MCF 10A (cell line): ENCODE results near the gene UVRAG. TPM values are rescaled to one million over a fixed set of nuclear protein-coding genes. Genes with fewer than 3 reads are reported as not detected.

Experiments
- BruUV-seq: library from RNA; stranded (reverse); fragments of 400-500 nt; replicated peaks from 2 replicates; lab custom pipeline; 2021; lab: Mats Ljungman, UMichigan
- CTCF ChIA-PET: fragments of 300-600 bp; sonication (Branson Sonifier 250); formaldehyde crosslinking; extraction: SDS; loops from one replicate; lab custom pipeline; 2021; ENCODE audit warnings: antibody characterized with exemption, inconsistent platforms; lab: Yijun Ruan, JAX
- POLR2A ChIA-PET: fragments of 300-600, 350-650 bp; sonication (Branson Sonifier 250); formaldehyde crosslinking; extraction: SDS; loops from one replicate; lab custom pipeline; 2020; ENCODE audit warnings: antibody characterized with exemption, inconsistent platforms; lab: Yijun Ruan, JAX
- DNase-seq: peaks from one replicate; pipeline ENCODE4 v3.0.0-alpha.2; 2018; ENCODE audit not compliant: unreplicated experiment
- H3K27ac Mint-ChIP-seq: one replicate; pipeline ENCODE4 v1.8.0; 2022; ENCODE audit warnings: mild to moderate bottlenecking, low read depth, mixed read lengths; ENCODE audit not compliant: unreplicated experiment
- H3K27me3 Mint-ChIP-seq: one replicate; pipeline ENCODE4 v1.8.0; 2022; ENCODE audit warnings: mixed read lengths; ENCODE audit not compliant: insufficient read depth, unreplicated experiment
- H3K36me3 Mint-ChIP-seq: one replicate; pipeline ENCODE4 v1.8.0; 2022; ENCODE audit warnings: mild to moderate bottlenecking, moderate library complexity, mixed read lengths; ENCODE audit not compliant: insufficient read depth, unreplicated experiment
- H3K4me1 Mint-ChIP-seq: one replicate; pipeline ENCODE4 v1.8.0; 2022; ENCODE audit warnings: mixed read lengths; ENCODE audit not compliant: insufficient read depth, unreplicated experiment
- H3K4me3 Mint-ChIP-seq: one replicate; pipeline ENCODE4 v1.8.0; 2022; ENCODE audit warnings: mild to moderate bottlenecking, moderate library complexity, mixed read lengths; ENCODE audit not compliant: unreplicated experiment
- H3K9me3 Mint-ChIP-seq: one replicate; pipeline ENCODE4 v1.8.0; 2022; ENCODE audit warnings: mixed read lengths; ENCODE audit not compliant: unreplicated experiment
- intact Hi-C: fragments of 100-400 bp; cut with micrococcal nuclease; formaldehyde crosslinking; loops from 2 replicates; pipeline ENCODE4 v1.14.1; 2022
- total RNA-seq: library from RNA; stranded (reverse); gene quantifications from 2 replicates; pipeline ENCODE4 v1.2.3, GENCODE V29; 2022
- TF ChIP-seq, protein P1 (sequence below): fragments of 200-600 bp; IDR thresholded peaks from one replicate; pipeline ENCODE4 v1.8.0; 2022; ENCODE audit warnings: antibody characterized with exemption, mild to moderate bottlenecking; ENCODE audit not compliant: unreplicated experiment

UVRAG gene
- total RNA-seq, 1 experiment from 2014 or later: 12.4 TPM

DNA sequence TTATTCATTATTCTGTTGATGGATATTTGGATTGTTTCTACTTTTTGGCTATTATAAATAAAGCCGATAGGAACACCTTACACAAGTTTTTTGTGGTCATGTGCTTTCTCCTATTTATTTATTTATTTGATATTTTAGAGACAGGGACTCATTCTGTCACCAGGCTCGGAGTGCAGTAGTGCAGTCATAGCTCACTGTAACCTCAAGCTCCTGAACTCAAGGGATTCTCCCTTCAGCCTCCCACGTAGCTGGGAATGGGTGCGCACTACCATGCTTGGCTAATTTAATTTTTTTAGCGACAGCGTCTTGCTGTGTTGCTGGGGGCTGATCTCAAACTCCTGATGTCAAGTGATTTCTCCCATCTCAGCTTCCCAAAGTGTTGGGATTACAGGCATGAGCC lies 135.1 kb downstream of the UVRAG start:
- ChIA-PET POLR2A (no interaction called here), CTCF (interaction anchor here (0.6 kb wide), 1 partner anchor 562 kb away, joined by 3 read pairs; no protein-coding TSS in a partner anchor)
- intact Hi-C loops: no loop called here
- BruUV-seq: no TSS peak
- H3K4me3 Mint-ChIP-seq: no peak overlapping the region
- no peak for DNase-seq
- peaks cover 15% of the 10 kb centered on the region for H3K4me1 Mint-ChIP-seq
- no peak overlapping the region for H3K27ac Mint-ChIP-seq
- no peaks in the 10 kb centered on the region for H3K9me3 Mint-ChIP-seq
- H3K27me3 Mint-ChIP-seq: no peaks in the 10 kb centered on the region
- TF ChIP-seq, protein P1, sequence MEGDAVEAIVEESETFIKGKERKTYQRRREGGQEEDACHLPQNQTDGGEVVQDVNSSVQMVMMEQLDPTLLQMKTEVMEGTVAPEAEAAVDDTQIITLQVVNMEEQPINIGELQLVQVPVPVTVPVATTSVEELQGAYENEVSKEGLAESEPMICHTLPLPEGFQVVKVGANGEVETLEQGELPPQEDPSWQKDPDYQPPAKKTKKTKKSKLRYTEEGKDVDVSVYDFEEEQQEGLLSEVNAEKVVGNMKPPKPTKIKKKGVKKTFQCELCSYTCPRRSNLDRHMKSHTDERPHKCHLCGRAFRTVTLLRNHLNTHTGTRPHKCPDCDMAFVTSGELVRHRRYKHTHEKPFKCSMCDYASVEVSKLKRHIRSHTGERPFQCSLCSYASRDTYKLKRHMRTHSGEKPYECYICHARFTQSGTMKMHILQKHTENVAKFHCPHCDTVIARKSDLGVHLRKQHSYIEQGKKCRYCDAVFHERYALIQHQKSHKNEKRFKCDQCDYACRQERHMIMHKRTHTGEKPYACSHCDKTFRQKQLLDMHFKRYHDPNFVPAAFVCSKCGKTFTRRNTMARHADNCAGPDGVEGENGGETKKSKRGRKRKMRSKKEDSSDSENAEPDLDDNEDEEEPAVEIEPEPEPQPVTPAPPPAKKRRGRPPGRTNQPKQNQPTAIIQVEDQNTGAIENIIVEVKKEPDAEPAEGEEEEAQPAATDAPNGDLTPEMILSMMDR: no peak
- H3K36me3 Mint-ChIP-seq: peaks cover 9% of the 10 kb centered on the region

DNA sequence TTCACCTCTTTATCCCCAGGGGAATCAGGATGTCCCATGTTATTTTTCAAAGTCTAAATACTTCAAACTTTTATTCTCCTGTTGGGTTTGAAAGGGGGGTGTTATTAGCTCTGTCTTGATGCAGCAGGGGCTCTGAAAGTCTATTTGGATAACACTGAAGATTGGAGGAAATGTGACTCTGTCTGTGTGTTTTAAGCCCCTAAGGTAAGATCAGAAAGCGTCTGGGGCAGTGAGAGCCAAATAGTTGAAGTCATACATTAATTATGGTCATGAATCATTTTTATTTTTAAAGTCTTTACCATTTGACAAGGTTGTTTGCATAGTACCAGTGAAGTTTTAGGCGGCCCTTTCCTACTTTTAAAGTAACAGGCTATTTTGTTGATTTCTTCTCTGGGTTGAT lies 139.0 kb downstream of the UVRAG start:
- Mint-ChIP-seq H3K36me3 (peaks cover 9% of the 10 kb centered on the region), H3K27me3 (no peaks in the 10 kb centered on the region), H3K4me1 (peaks cover 15% of the 10 kb centered on the region), H3K27ac (no peak overlapping the region), H3K4me3 (no peak overlapping the region), H3K9me3 (no peaks in the 10 kb centered on the region)
- ChIA-PET POLR2A (no interaction called here), CTCF (no interaction called here)
- TF ChIP-seq, protein P1: no peak
- no peak for DNase-seq
- BruUV-seq: no TSS peak
- intact Hi-C loops: no loop called here

DNA sequence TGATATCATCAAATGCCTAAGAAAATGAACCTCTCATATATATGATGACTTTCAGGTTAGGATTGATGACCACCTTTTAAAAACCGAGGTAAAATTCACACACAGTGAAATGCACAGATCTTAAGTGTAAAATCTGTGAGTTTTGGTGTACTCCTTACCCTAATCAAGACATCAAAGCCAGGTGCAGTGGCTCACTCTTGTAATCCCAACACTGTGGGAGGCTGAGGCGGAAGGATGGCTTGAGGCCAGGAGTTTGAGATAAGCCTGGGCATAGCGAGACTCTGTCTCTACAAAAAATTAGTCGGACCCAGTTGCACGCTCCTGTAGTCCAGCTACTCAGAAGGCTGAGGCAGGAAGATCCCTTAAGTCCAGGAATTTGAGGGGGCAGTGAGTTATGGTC lies 140.4 kb downstream of the UVRAG start:
- no peaks in the 10 kb centered on the region for H3K9me3 Mint-ChIP-seq
- no peak for DNase-seq
- ChIA-PET CTCF (no interaction called here), POLR2A (interaction anchor here (0.6 kb wide), 1 partner anchor 390 kb away, joined by 3 read pairs; no protein-coding TSS in a partner anchor)
- H3K27ac Mint-ChIP-seq: no peak overlapping the region
- H3K4me1 Mint-ChIP-seq: peaks cover 15% of the 10 kb centered on the region
- BruUV-seq: no TSS peak
- TF ChIP-seq, protein P1: no peak
- H3K36me3 Mint-ChIP-seq: peaks cover 9% of the 10 kb centered on the region
- H3K4me3 Mint-ChIP-seq: no peak overlapping the region
- H3K27me3 Mint-ChIP-seq: no peaks in the 10 kb centered on the region
- intact Hi-C loops: no loop called here

DNA sequence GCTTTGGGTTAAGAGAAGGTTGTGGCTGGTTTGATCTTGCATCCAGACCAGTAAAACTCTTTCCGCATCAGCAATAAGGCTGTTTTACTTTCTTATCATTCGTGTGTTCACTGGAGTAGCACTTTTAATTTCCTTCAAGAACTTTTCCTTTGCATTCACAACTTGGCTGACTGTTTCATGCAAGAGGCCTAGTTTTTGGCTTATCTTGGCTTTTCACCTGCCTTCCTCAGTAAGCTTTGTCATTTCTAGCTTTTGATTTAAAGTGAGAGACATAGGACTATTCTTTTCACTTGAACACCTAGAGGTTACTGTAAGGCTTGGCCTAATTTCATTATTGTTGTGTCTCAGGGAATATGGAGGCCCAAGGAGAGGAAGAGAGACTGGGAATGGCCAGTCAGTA lies 144.5 kb downstream of the UVRAG start:
- intact Hi-C loops: no loop called here
- BruUV-seq: no TSS peak
- no peaks in the 10 kb centered on the region for H3K9me3 Mint-ChIP-seq
- CTCF ChIA-PET: no interaction called here
- H3K36me3 Mint-ChIP-seq: no peaks in the 10 kb centered on the region
- no peak overlapping the region for H3K27ac Mint-ChIP-seq
- peaks cover 2% of the 10 kb centered on the region for H3K4me1 Mint-ChIP-seq
- no peaks in the 10 kb centered on the region for H3K27me3 Mint-ChIP-seq
- POLR2A ChIA-PET: no interaction called here
- TF ChIP-seq, protein P1: no peak
- DNase-seq: no peak
- H3K4me3 Mint-ChIP-seq: no peak overlapping the region
